Gastroesophageal sphincter (tissue), 3 donors: ENCODE measurements around the gene PCBP3.

Experiments
- EP300 ChIP-seq: sonication (generic); formaldehyde crosslinking; IDR thresholded peaks from one replicate; pipeline ENCODE4 v1.6.1; 2017; ENCODE audit warnings: antibody characterized with exemption, mild to moderate bottlenecking
- POLR2AphosphoS5 ChIP-seq: sonication (generic); formaldehyde crosslinking; IDR thresholded peaks from one replicate; pipeline ENCODE4 v1.6.1; 2017; ENCODE audit warnings: antibody characterized with exemption
- TF ChIP-seq, protein P1 (sequence below), 4 experiments: fragments of 200-600 bp in 2 of 4; fragments of 450-650 bp in 2 of 4; sonication (generic) in 1 of 4; IDR thresholded peaks; one replicate each; pipeline ENCODE4 v1.5.1; 2017 to 2019; ENCODE audit warnings: antibody characterized with exemption in 4 of 4, mild to moderate bottlenecking in 2 of 4, moderate library complexity in 2 of 4

DNA sequence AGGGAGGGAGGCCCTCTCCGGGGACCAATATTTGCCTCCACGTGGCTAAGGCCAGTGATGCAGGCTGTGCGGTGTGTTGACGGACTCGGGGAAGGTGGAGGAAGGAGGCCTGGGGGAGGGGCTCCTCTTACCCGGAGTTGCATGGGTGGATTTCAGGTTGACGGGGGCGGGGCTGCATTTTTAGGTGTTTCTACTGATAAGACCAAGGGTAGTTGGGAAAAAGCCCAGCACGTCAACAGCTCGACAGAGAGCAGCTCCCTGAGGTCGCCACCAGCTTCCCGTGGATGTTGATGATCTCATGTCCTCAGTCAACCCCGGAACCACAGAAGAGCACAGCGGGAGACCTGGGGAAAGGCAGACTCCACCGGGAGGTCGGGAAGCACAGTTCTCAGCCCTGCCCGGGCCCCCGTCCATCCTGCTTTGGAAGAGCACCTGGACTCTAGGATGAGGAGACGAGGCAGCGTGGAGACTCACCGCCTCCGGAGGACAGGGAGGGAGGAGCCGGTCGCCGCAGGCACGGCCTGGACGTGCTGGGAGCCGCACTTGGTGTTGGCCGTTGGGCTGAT, 305.1 kb downstream of the PCBP3 start:
- no peak for TF ChIP-seq POLR2AphosphoS5
- TF ChIP-seq EP300, result no peak
- TF ChIP-seq, protein P1, sequence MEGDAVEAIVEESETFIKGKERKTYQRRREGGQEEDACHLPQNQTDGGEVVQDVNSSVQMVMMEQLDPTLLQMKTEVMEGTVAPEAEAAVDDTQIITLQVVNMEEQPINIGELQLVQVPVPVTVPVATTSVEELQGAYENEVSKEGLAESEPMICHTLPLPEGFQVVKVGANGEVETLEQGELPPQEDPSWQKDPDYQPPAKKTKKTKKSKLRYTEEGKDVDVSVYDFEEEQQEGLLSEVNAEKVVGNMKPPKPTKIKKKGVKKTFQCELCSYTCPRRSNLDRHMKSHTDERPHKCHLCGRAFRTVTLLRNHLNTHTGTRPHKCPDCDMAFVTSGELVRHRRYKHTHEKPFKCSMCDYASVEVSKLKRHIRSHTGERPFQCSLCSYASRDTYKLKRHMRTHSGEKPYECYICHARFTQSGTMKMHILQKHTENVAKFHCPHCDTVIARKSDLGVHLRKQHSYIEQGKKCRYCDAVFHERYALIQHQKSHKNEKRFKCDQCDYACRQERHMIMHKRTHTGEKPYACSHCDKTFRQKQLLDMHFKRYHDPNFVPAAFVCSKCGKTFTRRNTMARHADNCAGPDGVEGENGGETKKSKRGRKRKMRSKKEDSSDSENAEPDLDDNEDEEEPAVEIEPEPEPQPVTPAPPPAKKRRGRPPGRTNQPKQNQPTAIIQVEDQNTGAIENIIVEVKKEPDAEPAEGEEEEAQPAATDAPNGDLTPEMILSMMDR (IDR thresholded peaks at IDR 0.05), result no peak
